Measurements from ENCODE around the gene CBFA2T3. TPM values are rescaled to one million over a fixed set of nuclear protein-coding genes. Genes with fewer than 3 reads are reported as not detected.
"Not testable (repeated sequence)": the region's sequence is repeated elsewhere in the genome, so short reads cannot be mapped to it uniquely, and the experiment has no call there.

CBFA2T3 gene
- total RNA-seq, 1 experiment from 2014 or later = not detected

GRCh38 chr16:89013692-89014402, 36.8 kb upstream of the CBFA2T3 start:
- no peak for DNase-seq (ENCODE audit: extremely low read depth, low read depth)

GRCh38 chr16:89013111-89013510, 36.1 kb upstream of the CBFA2T3 start:
- no peak for DNase-seq (ENCODE audit: extremely low read depth, low read depth)

- DNase-seq (ENCODE audit: extremely low read depth, low read depth) = no peak
Measured at GRCh38 chr16:89012622-89012995, 35.6 kb upstream of the CBFA2T3 start.

GRCh38 chr16:89011909-89012621, 35.1 kb upstream of the CBFA2T3 start:
- DNase-seq (ENCODE audit: extremely low read depth, low read depth) = no peak

GRCh38 chr16:89010210-89010925, 33.4 kb upstream of the CBFA2T3 start:
- DNase-seq (ENCODE audit: extremely low read depth, low read depth) = no peak

- peak; percentile 12 for DNase-seq (ENCODE audit: extremely low read depth, low read depth)
Measured at GRCh38 chr16:89009343-89010209, 32.6 kb upstream of the CBFA2T3 start.

- DNase-seq (ENCODE audit: extremely low read depth, low read depth) = not testable (repeated sequence)
Measured at GRCh38 chr16:89008796-89009195, 31.8 kb upstream of the CBFA2T3 start.

GRCh38 chr16:89007371-89008249, 30.6 kb upstream of the CBFA2T3 start:
- DNase-seq (ENCODE audit: extremely low read depth, low read depth) = no peak

GRCh38 chr16:89006036-89006752, 29.2 kb upstream of the CBFA2T3 start:
- no peak for DNase-seq (ENCODE audit: extremely low read depth, low read depth)

- DNase-seq (ENCODE audit: extremely low read depth, low read depth) = no peak
Measured at GRCh38 chr16:89005201-89006035, 28.4 kb upstream of the CBFA2T3 start.

- DNase-seq (ENCODE audit: extremely low read depth, low read depth) = no peak
Measured at GRCh38 chr16:89004209-89004831, 27.3 kb upstream of the CBFA2T3 start.

GRCh38 chr16:89003831-89004208, 26.8 kb upstream of the CBFA2T3 start:
- DNase-seq (ENCODE audit: extremely low read depth, low read depth) = no peak

- DNase-seq (ENCODE audit: extremely low read depth, low read depth) = no peak
Measured at GRCh38 chr16:89002851-89003830, 26.1 kb upstream of the CBFA2T3 start.

- DNase-seq (ENCODE audit: extremely low read depth, low read depth) = not testable (repeated sequence)
Measured at GRCh38 chr16:89002081-89002480, 25.1 kb upstream of the CBFA2T3 start.

GRCh38 chr16:89001117-89002027, 24.4 kb upstream of the CBFA2T3 start:
- DNase-seq (ENCODE audit: extremely low read depth, low read depth) = no peak
